NCI-H748 (cell line): Measurements from ENCODE around the gene HACD2.

Source experiments
- DNase-seq: peaks from one replicate; lab custom pipeline; 2025; ENCODE audit not compliant: unreplicated experiment; lab: John Stamatoyannopoulos, UW

Gene HACD2

GRCh38 chr3:123584988-123585937, at the start of gene HACD2:
HACD2 (minus strand) TSS chr3:123585053; CDS start chr3:123585027, 26 bp downstream.
- DNase-seq, result peak; percentile 96

- DNase-seq, result peak; percentile 26
Measured at GRCh38 chr3:123634149-123635051, 49.5 kb upstream of the HACD2 start.

GRCh38 chr3:123633530-123633929, 48.7 kb upstream of the HACD2 start:
- DNase-seq, result no peak

GRCh38 chr3:123632161-123632655, 47.4 kb upstream of the HACD2 start:
- DNase-seq, result no peak

- no peak for DNase-seq
Measured at GRCh38 chr3:123629747-123630047, 44.8 kb upstream of the HACD2 start.

- DNase-seq, result no peak
Measured at GRCh38 chr3:123628996-123629746, 44.3 kb upstream of the HACD2 start.

GRCh38 chr3:123627673-123628670, 43.1 kb upstream of the HACD2 start:
- no peak for DNase-seq

- no peak for DNase-seq
Measured at GRCh38 chr3:123626881-123627280, 42.0 kb upstream of the HACD2 start.

- DNase-seq, result no peak
Measured at GRCh38 chr3:123624302-123624701, 39.4 kb upstream of the HACD2 start.

- no peak for DNase-seq
Measured at GRCh38 chr3:123623346-123623880, 38.6 kb upstream of the HACD2 start.

- no peak for DNase-seq
Measured at GRCh38 chr3:123622766-123623165, 37.9 kb upstream of the HACD2 start.

GRCh38 chr3:123621850-123622189, 37.0 kb upstream of the HACD2 start:
- DNase-seq, result no peak

GRCh38 chr3:123621186-123621849, 36.5 kb upstream of the HACD2 start:
- DNase-seq, result no peak

- no peak for DNase-seq
Measured at GRCh38 chr3:123620343-123620742, 35.5 kb upstream of the HACD2 start.

GRCh38 chr3:123618768-123619484, 34.1 kb upstream of the HACD2 start:
- DNase-seq, result no peak

GRCh38 chr3:123618076-123618708, 33.3 kb upstream of the HACD2 start:
- no peak for DNase-seq

GRCh38 chr3:123616593-123616992, 31.7 kb upstream of the HACD2 start:
- no peak for DNase-seq

- no peak for DNase-seq
Measured at GRCh38 chr3:123613543-123613942, 28.7 kb upstream of the HACD2 start.
